Ishikawa (cell line): ENCODE data around the gene LOC101059915.

Experiments used
- CEBPB ChIP-seq: IDR thresholded peaks from 2 replicates; pipeline ENCODE4 v1.6.1; 2012
- CREB1 ChIP-seq: IDR thresholded peaks from 2 replicates; pipeline ENCODE4 v1.6.1; 2012; ENCODE audit warnings: low read depth
- EGR1 ChIP-seq: IDR thresholded peaks from 2 replicates; pipeline ENCODE4 v1.6.1; 2012
- EP300 ChIP-seq: IDR thresholded peaks from 2 replicates; pipeline ENCODE4 v1.6.1; 2012; ENCODE audit warnings: borderline replicate concordance
- FOXM1 ChIP-seq: IDR thresholded peaks from 2 replicates; pipeline ENCODE4 v1.6.1; 2012; ENCODE audit warnings: low read depth, borderline replicate concordance
- NFIC ChIP-seq: IDR thresholded peaks from 2 replicates; pipeline ENCODE4 v1.6.1; 2012
- RAD21 ChIP-seq: IDR thresholded peaks from 2 replicates; pipeline ENCODE4 v1.6.1; 2012; ENCODE audit warnings: low read depth
- TAF1 ChIP-seq: IDR thresholded peaks from 2 replicates; pipeline ENCODE4 v1.6.1; 2012; ENCODE audit warnings: low read depth, mild to moderate bottlenecking
- TCF12 ChIP-seq: IDR thresholded peaks from 2 replicates; pipeline ENCODE4 v1.6.1; 2012; ENCODE audit warnings: low read depth
- TEAD4 ChIP-seq: IDR thresholded peaks from 2 replicates; pipeline ENCODE4 v1.6.1; 2012
- YY1 ChIP-seq: IDR thresholded peaks from 2 replicates; pipeline ENCODE4 v1.6.1; 2012; ENCODE audit warnings: low read depth
- ZBTB7A ChIP-seq: IDR thresholded peaks from 2 replicates; pipeline ENCODE4 v1.6.1; 2012; ENCODE audit warnings: low read depth
- TF ChIP-seq, protein P1 (sequence below): IDR thresholded peaks from 2 replicates; pipeline ENCODE4 v1.6.1; 2012; ENCODE audit warnings: low read depth, mild to moderate bottlenecking
- TF ChIP-seq, protein P2 (sequence below): IDR thresholded peaks from 2 replicates; pipeline ENCODE4 v1.6.1; 2012
- TF ChIP-seq, protein P3 (sequence below): IDR thresholded peaks from 2 replicates; pipeline ENCODE4 v1.6.1; 2012

The LOC101059915 gene

DNA sequence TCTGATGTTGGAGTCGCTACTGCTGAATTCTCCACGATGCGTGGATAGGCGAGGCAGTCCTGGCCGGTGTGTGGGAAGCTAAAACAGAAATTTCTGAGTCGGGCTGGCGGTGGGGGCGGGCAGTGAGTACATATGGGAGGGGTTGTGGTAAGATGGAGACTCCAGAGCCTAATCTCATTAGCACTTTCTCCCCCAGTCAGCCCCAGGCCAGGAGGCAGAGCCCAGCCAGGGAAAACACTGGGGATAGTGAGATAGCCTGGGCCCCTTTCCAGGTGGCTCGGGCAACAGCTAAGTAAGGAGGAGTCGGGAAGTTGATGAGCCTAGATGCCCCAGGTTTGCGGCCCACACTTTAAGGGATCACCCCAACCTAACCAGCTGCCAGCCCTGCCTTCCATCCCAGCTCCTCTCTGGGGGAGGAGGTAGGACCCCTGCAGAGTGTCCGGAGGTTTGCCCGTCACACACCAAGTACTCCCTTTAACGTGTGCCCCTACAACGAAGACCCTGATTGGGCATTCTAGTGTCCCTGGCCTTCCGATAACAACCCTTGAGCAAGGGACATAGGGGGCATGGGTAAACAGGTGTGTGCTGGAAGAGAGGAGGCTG lies 2.4 kb upstream of the LOC101059915 start:
- no peak for TF ChIP-seq TCF12
- TF ChIP-seq, protein P1, sequence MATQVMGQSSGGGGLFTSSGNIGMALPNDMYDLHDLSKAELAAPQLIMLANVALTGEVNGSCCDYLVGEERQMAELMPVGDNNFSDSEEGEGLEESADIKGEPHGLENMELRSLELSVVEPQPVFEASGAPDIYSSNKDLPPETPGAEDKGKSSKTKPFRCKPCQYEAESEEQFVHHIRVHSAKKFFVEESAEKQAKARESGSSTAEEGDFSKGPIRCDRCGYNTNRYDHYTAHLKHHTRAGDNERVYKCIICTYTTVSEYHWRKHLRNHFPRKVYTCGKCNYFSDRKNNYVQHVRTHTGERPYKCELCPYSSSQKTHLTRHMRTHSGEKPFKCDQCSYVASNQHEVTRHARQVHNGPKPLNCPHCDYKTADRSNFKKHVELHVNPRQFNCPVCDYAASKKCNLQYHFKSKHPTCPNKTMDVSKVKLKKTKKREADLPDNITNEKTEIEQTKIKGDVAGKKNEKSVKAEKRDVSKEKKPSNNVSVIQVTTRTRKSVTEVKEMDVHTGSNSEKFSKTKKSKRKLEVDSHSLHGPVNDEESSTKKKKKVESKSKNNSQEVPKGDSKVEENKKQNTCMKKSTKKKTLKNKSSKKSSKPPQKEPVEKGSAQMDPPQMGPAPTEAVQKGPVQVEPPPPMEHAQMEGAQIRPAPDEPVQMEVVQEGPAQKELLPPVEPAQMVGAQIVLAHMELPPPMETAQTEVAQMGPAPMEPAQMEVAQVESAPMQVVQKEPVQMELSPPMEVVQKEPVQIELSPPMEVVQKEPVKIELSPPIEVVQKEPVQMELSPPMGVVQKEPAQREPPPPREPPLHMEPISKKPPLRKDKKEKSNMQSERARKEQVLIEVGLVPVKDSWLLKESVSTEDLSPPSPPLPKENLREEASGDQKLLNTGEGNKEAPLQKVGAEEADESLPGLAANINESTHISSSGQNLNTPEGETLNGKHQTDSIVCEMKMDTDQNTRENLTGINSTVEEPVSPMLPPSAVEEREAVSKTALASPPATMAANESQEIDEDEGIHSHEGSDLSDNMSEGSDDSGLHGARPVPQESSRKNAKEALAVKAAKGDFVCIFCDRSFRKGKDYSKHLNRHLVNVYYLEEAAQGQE: no peak
- no peak for TF ChIP-seq NFIC
- TF ChIP-seq FOXM1: no peak
- TF ChIP-seq, protein P2, sequence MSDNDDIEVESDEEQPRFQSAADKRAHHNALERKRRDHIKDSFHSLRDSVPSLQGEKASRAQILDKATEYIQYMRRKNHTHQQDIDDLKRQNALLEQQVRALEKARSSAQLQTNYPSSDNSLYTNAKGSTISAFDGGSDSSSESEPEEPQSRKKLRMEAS: no peak
- no peak for TF ChIP-seq ZBTB7A
- no peak for TF ChIP-seq TAF1
- no peak for TF ChIP-seq YY1
- no peak for TF ChIP-seq TEAD4
- no peak for TF ChIP-seq EGR1
- no peak for TF ChIP-seq CEBPB
- TF ChIP-seq, protein P3, sequence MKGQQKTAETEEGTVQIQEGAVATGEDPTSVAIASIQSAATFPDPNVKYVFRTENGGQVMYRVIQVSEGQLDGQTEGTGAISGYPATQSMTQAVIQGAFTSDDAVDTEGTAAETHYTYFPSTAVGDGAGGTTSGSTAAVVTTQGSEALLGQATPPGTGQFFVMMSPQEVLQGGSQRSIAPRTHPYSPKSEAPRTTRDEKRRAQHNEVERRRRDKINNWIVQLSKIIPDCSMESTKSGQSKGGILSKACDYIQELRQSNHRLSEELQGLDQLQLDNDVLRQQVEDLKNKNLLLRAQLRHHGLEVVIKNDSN: no peak
- TF ChIP-seq EP300: no peak
- TF ChIP-seq RAD21: no peak
- TF ChIP-seq CREB1: no peak

DNA sequence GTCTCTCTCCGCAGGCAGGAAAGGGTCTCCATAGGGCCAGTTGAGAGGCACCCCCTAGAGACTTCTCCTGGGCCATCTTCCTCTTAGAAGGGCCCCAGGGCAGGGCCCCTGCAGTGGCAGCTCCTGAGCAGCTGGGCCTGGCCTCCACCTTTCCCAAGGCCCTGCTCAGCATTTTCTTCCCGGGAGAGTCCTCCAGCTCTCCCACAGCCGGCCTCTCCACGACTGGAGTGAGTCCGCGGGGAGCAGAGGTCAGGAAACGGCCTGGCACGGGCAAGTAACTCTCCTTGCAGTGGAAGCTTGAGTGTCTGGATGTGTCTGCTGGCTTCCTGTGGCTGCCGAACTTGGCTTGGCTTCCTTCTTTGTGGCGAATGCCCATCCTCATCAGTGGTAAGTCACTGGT lies 1.6 kb upstream of the LOC101059915 start:
- TF ChIP-seq RAD21: no peak
- no peak for TF ChIP-seq TEAD4
- no peak for TF ChIP-seq TAF1
- no peak for TF ChIP-seq NFIC
- TF ChIP-seq, protein P1: no peak
- TF ChIP-seq EGR1: no peak
- no peak for TF ChIP-seq TCF12
- TF ChIP-seq ZBTB7A: no peak
- TF ChIP-seq, protein P2: no peak
- TF ChIP-seq, protein P3: no peak
- no peak for TF ChIP-seq CEBPB
- TF ChIP-seq EP300: no peak
- TF ChIP-seq FOXM1: no peak
- no peak for TF ChIP-seq CREB1
- no peak for TF ChIP-seq YY1

DNA sequence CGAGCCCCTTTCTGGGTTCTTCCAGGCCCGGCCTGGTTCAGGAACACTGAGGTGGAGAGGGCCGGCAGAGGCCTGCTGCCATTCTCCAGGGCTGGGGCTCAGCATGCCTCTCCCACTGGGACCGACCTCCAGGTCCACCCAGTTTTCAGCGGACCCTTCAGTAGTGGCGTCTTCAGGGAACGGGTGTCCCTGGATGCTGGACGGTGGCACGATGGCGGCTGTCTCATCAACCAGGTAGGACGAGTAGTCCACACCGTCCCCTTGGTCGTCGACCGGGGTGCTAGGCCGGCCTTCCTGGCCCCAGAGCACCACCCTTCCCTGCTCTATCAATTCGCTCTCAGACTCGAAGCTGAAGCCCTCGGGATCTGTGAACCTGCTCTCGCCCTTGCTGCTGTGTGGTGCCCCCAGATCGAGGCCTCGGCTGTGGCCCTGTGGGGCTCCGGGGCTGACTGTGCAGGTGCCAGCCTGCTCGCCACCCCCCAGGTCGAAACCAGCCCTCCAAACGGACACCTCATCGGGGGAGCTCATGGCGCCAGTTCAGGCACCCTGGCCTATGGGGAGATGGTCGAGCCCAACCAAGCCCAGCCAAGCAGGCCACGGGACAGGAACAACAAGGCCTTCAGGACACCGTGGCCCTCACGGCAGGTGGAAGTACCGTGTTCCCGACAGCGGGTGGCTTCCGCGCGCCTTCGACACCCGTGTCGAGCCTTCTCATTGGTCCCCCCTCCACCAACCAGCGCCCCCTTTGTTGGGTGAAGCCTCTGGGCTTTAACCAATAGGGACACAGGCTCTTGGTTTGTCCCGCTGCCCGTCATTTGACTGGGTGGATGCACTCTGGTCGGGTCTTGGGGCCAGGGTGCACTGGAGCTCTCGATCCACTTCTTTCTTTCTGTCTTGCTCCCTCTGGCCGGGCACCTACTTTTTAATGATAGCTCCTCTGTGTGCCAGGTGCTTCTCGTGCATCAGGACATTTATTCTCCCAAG lies 814 bp upstream of the LOC101059915 start:
- TF ChIP-seq TEAD4: no peak
- TF ChIP-seq, protein P1: no peak
- no peak for TF ChIP-seq ZBTB7A
- TF ChIP-seq TAF1: no peak

DNA sequence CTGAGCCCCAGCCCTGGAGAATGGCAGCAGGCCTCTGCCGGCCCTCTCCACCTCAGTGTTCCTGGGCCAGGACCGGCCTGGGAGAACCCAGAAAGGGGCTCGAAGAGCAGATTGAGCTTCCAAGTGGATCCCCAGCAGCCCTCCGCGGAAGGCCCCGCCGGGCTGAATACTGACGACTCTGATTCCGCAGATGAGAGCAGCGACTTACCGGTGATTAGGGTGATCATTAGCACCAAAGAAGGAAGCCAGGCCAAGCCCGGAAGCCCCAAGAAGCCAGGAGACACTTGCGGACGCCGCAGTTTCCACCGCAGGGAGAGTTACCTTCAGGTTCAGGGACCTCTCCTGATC lies 876 bp downstream of the LOC101059915 start:
- TF ChIP-seq RAD21: no peak
- no peak for TF ChIP-seq FOXM1
- no peak for TF ChIP-seq NFIC
- TF ChIP-seq, protein P3: no peak
- TF ChIP-seq CEBPB: no peak
- TF ChIP-seq, protein P2: no peak
- TF ChIP-seq TCF12: no peak
- TF ChIP-seq ZBTB7A: no peak
- no peak for TF ChIP-seq YY1
- no peak for TF ChIP-seq CREB1
- TF ChIP-seq EGR1: no peak
- no peak for TF ChIP-seq EP300
- TF ChIP-seq TAF1: no peak
- TF ChIP-seq TEAD4: no peak
- TF ChIP-seq, protein P1: no peak
